Spleen (tissue), 11 donors: ENCODE results near the gene SRPK2. TPM values are rescaled to one million over a fixed set of nuclear protein-coding genes. Genes with fewer than 3 reads are reported as not detected.

ENCODE experiments used
- DNase-seq: peaks from one replicate; pipeline ENCODE4 v3.0.0-alpha.2; 2020
- H3K27ac ChIP-seq, 8 donors: fragments of 200-600 bp; sonication (generic) in 7 of 8; 1 replicate in 4 of 8; 2 replicates in 4 of 8; pipeline versions ENCODE4 v1.5.0 to v1.8.0; 2016 to 2021; ENCODE audit warnings: inconsistent platforms in 4 of 8, mild to moderate bottlenecking in 4 of 8, moderate library complexity in 1 of 8
- H3K27me3 ChIP-seq, 7 donors: fragments of 200-600 bp; sonication (generic) in 6 of 7; replicated peaks in 1 of 7; 1 replicate in 4 of 7; 2 replicates in 3 of 7; pipeline versions ENCODE4 v1.5.0 to v1.8.0; 2016 to 2021; ENCODE audit warnings: inconsistent platforms in 3 of 7, mild to moderate bottlenecking in 1 of 7
- H3K36me3 ChIP-seq, 6 donors: fragments of 200-600 bp; sonication (generic) in 5 of 6; 1 replicate in 4 of 6; 2 replicates in 2 of 6; pipeline versions ENCODE4 v1.5.0 to v1.8.0; 2016 to 2021; ENCODE audit warnings: inconsistent platforms in 2 of 6
- H3K4me1 ChIP-seq, 6 donors: fragments of 200-600 bp; sonication (generic) in 5 of 6; 1 replicate in 3 of 6; 2 replicates in 3 of 6; pipeline versions ENCODE4 v1.5.0 to v1.8.0; 2016 to 2021; ENCODE audit warnings: inconsistent platforms in 3 of 6
- H3K4me3 ChIP-seq, 8 donors: fragments of 200-600 bp; sonication (generic) in 7 of 8; 1 replicate in 4 of 8; 2 replicates in 4 of 8; pipeline versions ENCODE4 v1.5.0 to v1.8.0; 2016 to 2021; ENCODE audit warnings: inconsistent platforms in 4 of 8, mild to moderate bottlenecking in 4 of 8, moderate library complexity in 2 of 8
- H3K9me3 ChIP-seq, 8 donors: fragments of 200-600 bp; sonication (generic) in 7 of 8; 1 replicate in 4 of 8; 2 replicates in 4 of 8; pipeline versions ENCODE4 v1.5.0 to v1.8.0; 2016 to 2021; ENCODE audit warnings: inconsistent platforms in 4 of 8
- CTCF ChIP-seq, 11 experiments: fragments of 200-600 bp in 7 of 11; fragments of 450-650 bp in 4 of 11; sonication (generic) in 4 of 11; IDR thresholded peaks in 8 of 11; conservative IDR thresholded peaks in 3 of 11; 1 replicate in 7 of 11; 2 replicates in 4 of 11; pipeline versions ENCODE4 v1.4.0 to v1.8.0; 2016 to 2021; ENCODE audit warnings: antibody characterized with exemption in 11 of 11, inconsistent platforms in 4 of 11, mild to moderate bottlenecking in 1 of 11
- POLR2A ChIP-seq, 3 donors: fragments of 450-650 bp; IDR thresholded peaks; one replicate each; pipeline ENCODE4 v1.5.1; 2017; ENCODE audit warnings: antibody characterized with exemption in 3 of 3, mild to moderate bottlenecking in 1 of 3
- POLR2AphosphoS5 ChIP-seq, 3 donors: sonication (generic); formaldehyde crosslinking; IDR thresholded peaks; one replicate each; pipeline ENCODE4 v1.5.1; 2017; ENCODE audit warnings: antibody characterized with exemption in 3 of 3
- WGBS, 5 donors: extraction: QIAGEN DNeasy Blood & Tissue Kit in 3 of 5; methylation state at CpG; one replicate each; pipeline versions ENCODE4 v1.1.5 to v1.1.7; 2013 to 2018; 5-methylcytosine and 5-hydroxymethylcytosine counted together
- intact Hi-C: fragments of 100-400 bp; cut with DNase I; formaldehyde crosslinking; loops from one replicate; pipeline ENCODE4 v1.15.0; 2023; ENCODE audit warnings: low total_unique reads
- polyA plus RNA-seq, 3 donors: library from polyadenylated mRNA; stranded (reverse); fragments of 200-250 nt; gene quantifications; one replicate each; pipeline ENCODE4 v1.2.1, GENCODE V29; 2013
- total RNA-seq, 7 donors: library from RNA; depleted of rRNA in 3 of 7; stranded (reverse); fragments of >200 nt in 3 of 7; fragmentation: NEBNext Ultra II Directional in 4 of 7; extraction: Animal tissue kit (Norgen Biotek cat#: 25700) in 4 of 7; gene quantifications; one replicate each; pipeline versions ENCODE4 v1.1.0 to v1.2.1, GENCODE V29; 2016 to 2021
- donor health status: healthy with polysubstance abuse.
- donor health status: DM: no; HTN: no; CAD: no; lungs with moderate emphysema.
- donor health status: DM: no; HTN: no; CAD: no.
- donor health status: Bipolar disorder and iron deficiency.
- donor health status: healthy.
- donor health status: DM: no; HTN: no; CAD: no.
- donor health status: DM: yes; HTN: yes; CAD: no.

SRPK2 gene
- total and polyA plus RNA-seq, 10 donors: 9.6 to 60.3 (median 46.2) TPM

GRCh38 chr7:105323366-105323765 is 65.4 kb downstream of the SRPK2 start:
- no peak for TF ChIP-seq POLR2AphosphoS5 (IDR thresholded peaks at IDR 0.05)
- no peak for TF ChIP-seq POLR2A (IDR thresholded peaks at IDR 0.05)
- TF ChIP-seq CTCF (IDR thresholded peaks at IDR 0.05 in 8 of 11, conservative IDR thresholded peaks at IDR 0.05 in 3 of 11): no peak
- peaks cover 0 to 26% (median 10%) of the 10 kb centered on the region in 6 donors for H3K4me1 ChIP-seq
- H3K27ac ChIP-seq: no peak overlapping the region
- H3K4me3 ChIP-seq: no peak overlapping the region
- H3K9me3 ChIP-seq: no peaks in the 10 kb centered on the region
- 78 to 92% (median 81%) methylated on average over 1 of the region's 1 CpG for WGBS, 5 donors
- intact Hi-C loops: no loop called here
- peaks cover 0 to 5% (median 0%) of the 10 kb centered on the region in 6 donors for H3K36me3 ChIP-seq
- no peaks in the 10 kb centered on the region for H3K27me3 ChIP-seq
- no peak for DNase-seq

- no peaks in the 10 kb centered on the region for H3K27me3 ChIP-seq
- intact Hi-C loops: no loop called here
- no peaks in the 10 kb centered on the region for H3K9me3 ChIP-seq
- WGBS, 5 donors: 90 to 99% (median 96%) methylated on average over 6 of the region's 6 CpGs
- DNase-seq: no peak
- peaks cover 0 to 5% (median 0%) of the 10 kb centered on the region in 6 donors for H3K36me3 ChIP-seq
- peaks cover 0 to 26% (median 10%) of the 10 kb centered on the region in 6 donors for H3K4me1 ChIP-seq
- H3K4me3 ChIP-seq: no peak overlapping the region
- H3K27ac ChIP-seq: no peak overlapping the region
- no peak for TF ChIP-seq POLR2A (IDR thresholded peaks at IDR 0.05)
- TF ChIP-seq CTCF (IDR thresholded peaks at IDR 0.05 in 8 of 11, conservative IDR thresholded peaks at IDR 0.05 in 3 of 11): no peak
- no peak for TF ChIP-seq POLR2AphosphoS5 (IDR thresholded peaks at IDR 0.05)
Observed at GRCh38 chr7:105322655-105323277, 66.0 kb downstream of the SRPK2 start.

- 92 to 98% (median 95%) methylated on average over 10 of the region's 10 CpGs for WGBS, 5 donors
- no peak for TF ChIP-seq POLR2AphosphoS5 (IDR thresholded peaks at IDR 0.05)
- no peak for TF ChIP-seq POLR2A (IDR thresholded peaks at IDR 0.05)
- no peak for TF ChIP-seq CTCF (IDR thresholded peaks at IDR 0.05 in 8 of 11, conservative IDR thresholded peaks at IDR 0.05 in 3 of 11)
- Histone ChIP-seq H3K36me3 (peaks cover 0 to 5% (median 0%) of the 10 kb centered on the region in 6 donors), H3K4me1 (peaks cover 0 to 26% (median 10%) of the 10 kb centered on the region in 6 donors), H3K27me3 (no peaks in the 10 kb centered on the region), H3K4me3 (no peak overlapping the region), H3K9me3 (no peaks in the 10 kb centered on the region), H3K27ac (no peak overlapping the region)
- intact Hi-C loops: no loop called here
- no peak for DNase-seq
Observed at GRCh38 chr7:105321754-105322455, 66.8 kb downstream of the SRPK2 start.

GRCh38 chr7:105320896-105321295 is 67.8 kb downstream of the SRPK2 start:
- intact Hi-C loops: no loop called here
- DNase-seq: no peak
- no peak overlapping the region for H3K27ac ChIP-seq
- peaks cover 0 to 5% (median 0%) of the 10 kb centered on the region in 6 donors for H3K36me3 ChIP-seq
- H3K4me3 ChIP-seq: no peak overlapping the region
- no peaks in the 10 kb centered on the region for H3K9me3 ChIP-seq
- TF ChIP-seq CTCF (IDR thresholded peaks at IDR 0.05 in 8 of 11, conservative IDR thresholded peaks at IDR 0.05 in 3 of 11) (no peak), POLR2A (IDR thresholded peaks at IDR 0.05) (no peak), POLR2AphosphoS5 (IDR thresholded peaks at IDR 0.05) (no peak)
- no peaks in the 10 kb centered on the region for H3K27me3 ChIP-seq
- 97 to 100% (median 97%) methylated on average over 2 of the region's 2 CpGs for WGBS, 5 donors
- peaks cover 0 to 33% (median 10%) of the 10 kb centered on the region in 6 donors for H3K4me1 ChIP-seq
